HepG2 (cell line): ENCODE data around the gene PRSS8. TPM values are rescaled to one million over a fixed set of nuclear protein-coding genes. Genes with fewer than 3 reads are reported as not detected.

ENCODE experiments used
- BRCA1 ChIP-seq: sonication (generic); formaldehyde crosslinking; IDR thresholded peaks from 2 replicates; pipeline ENCODE4 v1.4.0; 2020; ENCODE audit warnings: missing genetic modification reagents
- E2F1 ChIP-seq: sonication (generic); formaldehyde crosslinking; IDR thresholded peaks from 2 replicates; pipeline ENCODE4 v1.5.0; 2020; ENCODE audit warnings: missing genetic modification reagents
- ISL2 ChIP-seq: sonication (generic); formaldehyde crosslinking; IDR thresholded peaks from 2 replicates; pipeline ENCODE4 v1.5.0; 2020; ENCODE audit warnings: missing genetic modification reagents
- KAT2B ChIP-seq: fragments of 150-350 bp; IDR thresholded peaks from 2 replicates; pipeline ENCODE4 v1.6.1; 2014; ENCODE audit warnings: low read depth, low read length, borderline replicate concordance
- MED1 ChIP-seq: sonication (generic); formaldehyde crosslinking; IDR thresholded peaks from 2 replicates; pipeline ENCODE4 v1.4.0; 2020; ENCODE audit warnings: missing genetic modification reagents
- MED13 ChIP-seq: sonication (generic); formaldehyde crosslinking; IDR thresholded peaks from 2 replicates; pipeline ENCODE4 v1.5.0; 2020; ENCODE audit warnings: missing genetic modification reagents
- POLR2G ChIP-seq: fragments of 200-400 bp; formaldehyde crosslinking; IDR thresholded peaks from 2 replicates; pipeline ENCODE4 v1.6.1; 2018; ENCODE audit warnings: mild to moderate bottlenecking, low read depth, low read length, moderate library complexity
- SIN3A ChIP-seq: IDR thresholded peaks from 2 replicates; pipeline ENCODE4 v1.6.1; 2011; ENCODE audit warnings: low read depth, mild to moderate bottlenecking, control low read depth, low read length, borderline replicate concordance
- SP140L ChIP-seq: sonication (generic); formaldehyde crosslinking; IDR thresholded peaks from 2 replicates; pipeline ENCODE4 v1.4.0; 2020; ENCODE audit warnings: missing genetic modification reagents, borderline replicate concordance
- TFDP1 ChIP-seq: IDR thresholded peaks from 2 replicates; pipeline ENCODE4 v1.6.1; 2016; ENCODE audit warnings: missing compliant biosample characterization, missing genetic modification reagents, borderline replicate concordance
- ZBTB33 ChIP-seq: sonication (generic); formaldehyde crosslinking; IDR thresholded peaks from 2 replicates; pipeline ENCODE4 v1.4.0; 2020; ENCODE audit warnings: missing genetic modification reagents
- ZNF18 ChIP-seq: sonication (generic); formaldehyde crosslinking; IDR thresholded peaks from 2 replicates; pipeline ENCODE4 v1.8.0; 2022; ENCODE audit warnings: mild to moderate bottlenecking, missing genetic modification reagents; ENCODE audit not compliant: insufficient replicate concordance
- ZNF251 ChIP-seq: sonication (generic); formaldehyde crosslinking; IDR thresholded peaks from 2 replicates; pipeline ENCODE4 v1.9.0; 2021; ENCODE audit warnings: mild to moderate bottlenecking, missing genetic modification reagents
- ZNF276 ChIP-seq: sonication (generic); formaldehyde crosslinking; IDR thresholded peaks from 2 replicates; pipeline ENCODE4 v1.4.0; 2020; ENCODE audit warnings: mild to moderate bottlenecking, low read depth, missing genetic modification reagents
- ZNF780A ChIP-seq: sonication (generic); formaldehyde crosslinking; IDR thresholded peaks from 2 replicates; pipeline ENCODE4 v1.8.0; 2022; ENCODE audit warnings: mild to moderate bottlenecking, missing genetic modification reagents, moderate library complexity
- polyA plus RNA-seq, 8 experiments: library from polyadenylated mRNA; depleted of rRNA in 3 of 8; stranded (reverse) in 7 of 8; unstranded in 1 of 8; fragments of >200 nt; fragmentation: Illumina TruSeq in 4 of 8; extraction: Trizol in 4 of 8; gene quantifications; 2 replicates each; pipeline versions ENCODE4 v1.2.1 to v1.2.3, GENCODE V29; 2011 to 2016; ENCODE audit warnings: low read depth in 4 of 8, missing spikeins in 1 of 8, mixed read lengths in 1 of 8; ENCODE audit not compliant: insufficient read depth in 1 of 8
- total RNA-seq, 5 experiments: library from RNA; depleted of rRNA; stranded (reverse); fragments of >200 nt; fragmentation: Illumina TruSeq; extraction: Trizol; gene quantifications; 2 replicates each; pipeline ENCODE4 v1.2.3, GENCODE V29; 2016; ENCODE audit warnings: low read depth in 1 of 5
- TF ChIP-seq, protein P1 (sequence below): IDR thresholded peaks from 2 replicates; pipeline ENCODE4 v1.6.1; 2018; ENCODE audit warnings: missing genetic modification reagents, mild to moderate bottlenecking, missing compliant biosample characterization
- TF ChIP-seq, protein P2 (sequence below): sonication (generic); formaldehyde crosslinking; IDR thresholded peaks from 2 replicates; pipeline ENCODE4 v1.5.0; 2020; ENCODE audit warnings: missing genetic modification reagents

Gene PRSS8
- total and polyA plus RNA-seq, 2 of the 13 experiments (the other 11 are each of a cell fraction or from before 2014, with no cell fraction given) = 2.6 to 7.2 TPM

DNA sequence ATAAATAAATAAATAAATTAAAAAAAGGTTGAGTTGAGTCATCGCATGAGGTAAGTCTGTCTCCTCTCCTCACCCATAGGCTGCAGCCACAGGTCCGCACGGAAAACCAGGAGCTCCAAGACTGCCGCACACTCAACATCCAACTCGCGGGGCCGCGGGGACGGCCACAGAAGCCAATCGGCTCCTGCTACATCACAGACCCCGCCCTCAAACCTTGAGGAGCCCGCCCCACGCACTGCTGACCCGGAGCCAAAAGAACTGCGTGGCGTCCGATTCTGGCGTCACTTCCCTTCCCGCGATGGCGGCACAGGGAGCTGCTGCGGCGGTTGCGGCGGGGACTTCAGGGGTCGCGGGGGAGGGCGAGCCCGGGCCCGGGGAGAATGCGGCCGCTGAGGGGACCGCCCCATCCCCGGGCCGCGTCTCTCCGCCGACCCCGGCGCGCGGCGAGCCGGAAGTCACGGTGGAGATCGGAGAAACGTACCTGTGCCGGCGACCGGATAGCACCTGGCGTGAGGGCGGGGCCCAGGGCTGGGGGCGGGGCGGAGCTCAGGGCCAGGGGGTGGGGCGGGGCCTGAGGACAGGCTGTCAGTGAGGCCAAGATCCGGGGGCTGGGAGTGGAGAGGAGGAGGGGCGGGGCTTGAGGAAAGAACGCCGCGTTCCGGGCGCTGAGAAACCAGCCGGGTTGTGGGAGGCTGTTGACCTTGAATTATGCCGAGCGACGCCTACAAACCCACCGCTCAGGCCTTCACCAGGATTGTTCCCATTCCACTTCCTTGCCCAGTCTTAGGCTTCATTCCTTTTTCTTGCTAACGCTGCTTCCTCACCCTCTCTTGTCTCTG, 17.9 kb downstream of the PRSS8 start, which contains the start of gene KAT8 (continued):
- peak; percentile 72; the same call in 1 of the 2 replicates for TF ChIP-seq MED13 (CRISPR knock-in tag)
- TF ChIP-seq SP140L = peak; percentile 57; the same call in 1 of the 2 replicates
- TF ChIP-seq KAT2B = no peak
- peak; percentile 58; the same call in 1 of the 2 replicates for TF ChIP-seq MED1 (CRISPR knock-in tag)
- TF ChIP-seq TFDP1 (CRISPR knock-in tag) = peak; percentile 87
- TF ChIP-seq ZNF251 = no peak
- TF ChIP-seq, protein P1, sequence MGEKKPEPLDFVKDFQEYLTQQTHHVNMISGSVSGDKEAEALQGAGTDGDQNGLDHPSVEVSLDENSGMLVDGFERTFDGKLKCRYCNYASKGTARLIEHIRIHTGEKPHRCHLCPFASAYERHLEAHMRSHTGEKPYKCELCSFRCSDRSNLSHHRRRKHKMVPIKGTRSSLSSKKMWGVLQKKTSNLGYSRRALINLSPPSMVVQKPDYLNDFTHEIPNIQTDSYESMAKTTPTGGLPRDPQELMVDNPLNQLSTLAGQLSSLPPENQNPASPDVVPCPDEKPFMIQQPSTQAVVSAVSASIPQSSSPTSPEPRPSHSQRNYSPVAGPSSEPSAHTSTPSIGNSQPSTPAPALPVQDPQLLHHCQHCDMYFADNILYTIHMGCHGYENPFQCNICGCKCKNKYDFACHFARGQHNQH (CRISPR knock-in tag) = peak; percentile 77; the same call in 1 of the 2 replicates
- no peak for TF ChIP-seq ZNF780A (CRISPR knock-in tag)
- peak; percentile 82 for TF ChIP-seq ZNF18 (CRISPR knock-in tag)
- peak; percentile 92; the same call in 1 of the 2 replicates for TF ChIP-seq SIN3A
- peak; percentile 87 for TF ChIP-seq E2F1
- TF ChIP-seq ISL2 (CRISPR knock-in tag) = no peak; the same call in 1 of the 2 replicates
- peak; percentile 69; the same call in 1 of the 2 replicates for TF ChIP-seq ZNF276 (CRISPR knock-in tag)
- peak; percentile 95 for TF ChIP-seq POLR2G
- TF ChIP-seq ZBTB33 (CRISPR knock-in tag) = 0 out of 2 replicates have a peak, but pooled peaks have one; percentile 8
- TF ChIP-seq BRCA1 (CRISPR knock-in tag) = no peak; the same call in 1 of the 2 replicates
- TF ChIP-seq, protein P2, sequence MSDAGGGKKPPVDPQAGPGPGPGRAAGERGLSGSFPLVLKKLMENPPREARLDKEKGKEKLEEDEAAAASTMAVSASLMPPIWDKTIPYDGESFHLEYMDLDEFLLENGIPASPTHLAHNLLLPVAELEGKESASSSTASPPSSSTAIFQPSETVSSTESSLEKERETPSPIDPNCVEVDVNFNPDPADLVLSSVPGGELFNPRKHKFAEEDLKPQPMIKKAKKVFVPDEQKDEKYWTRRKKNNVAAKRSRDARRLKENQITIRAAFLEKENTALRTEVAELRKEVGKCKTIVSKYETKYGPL (CRISPR knock-in tag) = no peak
